Osteocyte (in vitro differentiated cells): Measurements from ENCODE around the gene AP5M1. TPM values are rescaled to one million over a fixed set of nuclear protein-coding genes. Genes with fewer than 3 reads are reported as not detected.

Experiments
- DNase-seq: peaks from one replicate; pipeline ENCODE4 v3.0.0; 2021; ENCODE audit warnings: mixed read lengths; ENCODE audit not compliant: unreplicated experiment; ENCODE audit errors: extremely low spot score
- H3K27ac Mint-ChIP-seq: one replicate; pipeline ENCODE4 v1.8.0; 2021; ENCODE audit warnings: mild to moderate bottlenecking, mixed read lengths; ENCODE audit not compliant: unreplicated experiment
- H3K27me3 Mint-ChIP-seq: one replicate; pipeline ENCODE4 v1.8.0; 2021; ENCODE audit warnings: mixed read lengths; ENCODE audit not compliant: unreplicated experiment
- H3K36me3 Mint-ChIP-seq: one replicate; pipeline ENCODE4 v1.8.0; 2021; ENCODE audit warnings: mixed read lengths; ENCODE audit not compliant: unreplicated experiment
- H3K4me1 Mint-ChIP-seq: one replicate; pipeline ENCODE4 v1.8.0; 2021; ENCODE audit warnings: mixed read lengths; ENCODE audit not compliant: unreplicated experiment
- H3K4me3 Mint-ChIP-seq: one replicate; pipeline ENCODE4 v1.8.0; 2021; ENCODE audit warnings: mild to moderate bottlenecking, moderate library complexity, mixed read lengths; ENCODE audit not compliant: unreplicated experiment
- H3K9me3 Mint-ChIP-seq: one replicate; pipeline ENCODE4 v1.8.0; 2021; ENCODE audit warnings: mixed read lengths; ENCODE audit not compliant: unreplicated experiment
- total RNA-seq: library from RNA; stranded (reverse); gene quantifications from 2 replicates; pipeline ENCODE4 v1.2.1, GENCODE V29; 2021
- TF ChIP-seq, protein P1 (sequence below): fragments of 200-600 bp; sonication (generic); IDR thresholded peaks from 2 replicates; pipeline ENCODE4 v1.5.0; 2021; ENCODE audit warnings: antibody characterized with exemption, mild to moderate bottlenecking, moderate library complexity

AP5M1 gene
- total RNA-seq, 1 donor from 2014 or later: 36.0 TPM

DNA sequence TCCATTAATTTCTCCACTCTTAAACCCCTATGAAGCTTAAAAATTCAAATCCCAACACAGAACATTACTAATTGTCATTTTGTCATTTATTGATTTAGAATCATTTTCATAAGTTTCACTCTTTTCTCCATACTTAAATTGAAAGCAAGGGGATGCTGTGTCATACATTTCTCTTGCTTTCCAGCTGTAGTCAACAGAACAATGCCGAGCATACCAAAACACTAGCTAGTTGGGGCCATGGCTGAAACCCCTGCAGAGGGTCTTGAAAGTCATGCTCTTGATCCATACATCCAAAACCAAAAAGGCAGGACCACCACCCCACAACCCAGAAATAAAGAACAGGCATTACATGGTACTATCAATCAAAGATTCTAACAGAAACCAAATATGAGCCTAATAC is 9.1 kb upstream of the AP5M1 start:
- no peak overlapping the region for H3K4me3 Mint-ChIP-seq
- TF ChIP-seq, protein P1, sequence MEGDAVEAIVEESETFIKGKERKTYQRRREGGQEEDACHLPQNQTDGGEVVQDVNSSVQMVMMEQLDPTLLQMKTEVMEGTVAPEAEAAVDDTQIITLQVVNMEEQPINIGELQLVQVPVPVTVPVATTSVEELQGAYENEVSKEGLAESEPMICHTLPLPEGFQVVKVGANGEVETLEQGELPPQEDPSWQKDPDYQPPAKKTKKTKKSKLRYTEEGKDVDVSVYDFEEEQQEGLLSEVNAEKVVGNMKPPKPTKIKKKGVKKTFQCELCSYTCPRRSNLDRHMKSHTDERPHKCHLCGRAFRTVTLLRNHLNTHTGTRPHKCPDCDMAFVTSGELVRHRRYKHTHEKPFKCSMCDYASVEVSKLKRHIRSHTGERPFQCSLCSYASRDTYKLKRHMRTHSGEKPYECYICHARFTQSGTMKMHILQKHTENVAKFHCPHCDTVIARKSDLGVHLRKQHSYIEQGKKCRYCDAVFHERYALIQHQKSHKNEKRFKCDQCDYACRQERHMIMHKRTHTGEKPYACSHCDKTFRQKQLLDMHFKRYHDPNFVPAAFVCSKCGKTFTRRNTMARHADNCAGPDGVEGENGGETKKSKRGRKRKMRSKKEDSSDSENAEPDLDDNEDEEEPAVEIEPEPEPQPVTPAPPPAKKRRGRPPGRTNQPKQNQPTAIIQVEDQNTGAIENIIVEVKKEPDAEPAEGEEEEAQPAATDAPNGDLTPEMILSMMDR: no peak
- no peaks in the 10 kb centered on the region for H3K27me3 Mint-ChIP-seq
- H3K9me3 Mint-ChIP-seq: no peaks in the 10 kb centered on the region
- H3K4me1 Mint-ChIP-seq: peaks cover 10% of the 10 kb centered on the region
- peak overlapping the region; percentile 11 for H3K27ac Mint-ChIP-seq
- no peak for DNase-seq
- H3K36me3 Mint-ChIP-seq: peaks cover 2% of the 10 kb centered on the region

DNA sequence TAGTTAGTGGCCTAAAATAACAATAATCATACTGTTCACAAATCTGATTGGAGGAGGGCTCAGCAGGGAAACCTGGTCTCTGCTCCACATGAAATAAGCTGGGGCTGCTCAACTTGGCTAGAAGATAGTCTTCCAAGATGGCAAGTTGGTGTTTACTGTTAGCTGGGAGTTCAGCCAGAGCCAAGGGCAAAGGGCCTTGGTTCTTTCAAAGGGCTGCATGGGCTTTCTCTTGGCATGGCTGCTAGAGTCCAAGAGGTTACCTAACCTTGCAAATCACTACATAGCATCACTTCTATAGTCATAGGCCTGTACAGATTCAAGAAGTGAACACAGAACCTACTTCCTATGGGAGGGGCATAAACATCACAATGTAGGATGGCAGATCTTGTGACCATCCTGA is 7.2 kb upstream of the AP5M1 start:
- no peak overlapping the region for H3K4me3 Mint-ChIP-seq
- DNase-seq: no peak
- peaks cover 2% of the 10 kb centered on the region for H3K36me3 Mint-ChIP-seq
- TF ChIP-seq, protein P1: no peak
- H3K9me3 Mint-ChIP-seq: no peaks in the 10 kb centered on the region
- no peak overlapping the region for H3K27ac Mint-ChIP-seq
- H3K4me1 Mint-ChIP-seq: peaks cover 18% of the 10 kb centered on the region
- no peaks in the 10 kb centered on the region for H3K27me3 Mint-ChIP-seq

DNA sequence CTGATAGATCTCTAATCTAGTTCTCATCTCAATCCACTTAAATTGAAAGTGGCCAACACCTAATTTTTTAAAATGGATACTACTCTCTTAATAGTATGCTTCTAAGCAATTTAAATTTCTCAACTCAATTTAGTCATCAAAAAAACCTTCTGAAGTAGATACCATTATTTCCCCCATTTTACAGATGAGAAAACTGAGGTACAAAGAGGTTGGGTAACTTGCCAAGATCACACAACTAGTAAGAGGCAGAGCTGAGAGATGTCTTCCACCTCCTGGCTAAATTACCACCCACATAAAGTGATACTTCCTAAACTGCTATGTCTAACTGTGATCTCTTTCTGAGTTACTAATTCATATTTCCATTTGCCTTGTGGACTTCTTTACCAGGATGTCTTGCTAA is 6.7 kb upstream of the AP5M1 start:
- no peaks in the 10 kb centered on the region for H3K9me3 Mint-ChIP-seq
- peaks cover 2% of the 10 kb centered on the region for H3K36me3 Mint-ChIP-seq
- no peak overlapping the region for H3K27ac Mint-ChIP-seq
- peaks cover 23% of the 10 kb centered on the region for H3K4me1 Mint-ChIP-seq
- H3K27me3 Mint-ChIP-seq: no peaks in the 10 kb centered on the region
- DNase-seq: no peak
- TF ChIP-seq, protein P1: no peak
- no peak overlapping the region for H3K4me3 Mint-ChIP-seq

DNA sequence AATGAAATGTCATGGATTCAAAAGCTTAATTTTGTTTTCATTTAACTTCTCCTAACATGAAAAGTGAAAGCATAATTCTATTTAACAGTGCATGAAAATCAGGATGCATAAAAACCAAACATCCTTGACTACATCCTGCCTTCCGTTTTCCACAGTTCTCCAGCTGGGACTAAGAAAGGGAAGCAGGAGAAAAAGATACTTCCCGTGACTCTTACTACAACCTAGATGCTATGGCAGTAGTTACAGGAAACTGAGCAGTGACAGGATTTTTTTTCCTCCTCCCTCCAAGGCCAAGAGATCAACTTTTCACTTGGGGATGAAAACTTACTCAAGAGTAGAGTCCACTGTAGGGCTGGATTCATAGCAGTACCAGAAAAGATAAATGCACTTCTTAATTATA is 2.7 kb upstream of the AP5M1 start:
- Mint-ChIP-seq H3K4me1 (peaks cover 35% of the 10 kb centered on the region), H3K36me3 (peaks cover 2% of the 10 kb centered on the region), H3K9me3 (no peaks in the 10 kb centered on the region), H3K4me3 (no peak overlapping the region), H3K27ac (peak overlapping the region; percentile 59), H3K27me3 (no peaks in the 10 kb centered on the region)
- DNase-seq: no peak
- TF ChIP-seq, protein P1: no peak

DNA sequence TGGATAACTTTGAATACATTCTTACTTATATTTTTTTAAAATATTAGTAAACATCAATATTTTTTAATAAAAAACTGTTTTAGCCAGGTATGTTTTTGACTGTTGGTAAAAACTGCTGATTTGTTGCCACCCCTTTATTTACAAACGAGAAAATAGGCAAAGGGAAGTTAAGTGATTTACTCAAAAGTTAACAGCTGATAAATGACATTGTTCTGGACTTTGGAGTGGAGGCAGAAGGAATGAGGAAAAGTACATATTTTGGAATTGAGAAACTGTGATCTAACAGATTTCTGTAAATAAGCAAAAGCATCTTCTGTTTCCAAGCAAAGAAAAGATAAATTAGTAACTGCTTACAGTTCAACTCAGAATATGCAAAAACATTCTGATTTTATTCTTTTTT is 4.5 kb downstream of the AP5M1 start:
- Mint-ChIP-seq H3K27me3 (no peaks in the 10 kb centered on the region), H3K4me1 (peaks cover 27% of the 10 kb centered on the region), H3K4me3 (no peak overlapping the region), H3K9me3 (no peaks in the 10 kb centered on the region), H3K27ac (no peak overlapping the region), H3K36me3 (peaks cover 29% of the 10 kb centered on the region)
- no peak for DNase-seq
- TF ChIP-seq, protein P1: no peak
